ENCODE measurements around the gene PDE7B.

DNA sequence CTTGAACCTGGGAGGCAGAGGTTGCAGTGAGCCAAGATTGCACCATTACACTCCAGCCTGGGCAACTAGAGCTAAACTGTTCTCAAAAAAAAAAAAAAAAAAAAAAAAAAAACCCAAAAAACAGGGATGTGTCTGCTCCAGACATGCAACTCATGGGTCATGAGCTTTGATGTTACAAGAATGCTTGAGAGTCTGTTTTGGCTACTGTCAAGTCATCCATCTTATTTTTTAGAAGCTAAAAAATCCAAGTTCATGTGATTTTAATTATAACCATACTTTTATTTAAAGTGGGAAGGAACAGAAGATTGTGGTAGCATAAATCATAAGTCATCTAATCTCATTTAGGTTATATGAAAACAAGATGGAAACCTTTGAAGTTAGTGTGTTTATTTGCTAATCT, 120.6 kb downstream of the PDE7B start:
- no peak for TF ChIP-seq RAD21 (IDR thresholded peaks at IDR 0.05 in 1 of 2, conservative IDR thresholded peaks at IDR 0.05 in 1 of 2; ENCODE audit: low read depth in 2 of 2, low read length in 2 of 2)
- no peak for TF ChIP-seq RNF2 (IDR thresholded peaks at IDR 0.05; ENCODE audit: borderline replicate concordance, low read depth, low read length, missing control alignments, poor library complexity, severe bottlenecking)
- TF ChIP-seq, protein P1, sequence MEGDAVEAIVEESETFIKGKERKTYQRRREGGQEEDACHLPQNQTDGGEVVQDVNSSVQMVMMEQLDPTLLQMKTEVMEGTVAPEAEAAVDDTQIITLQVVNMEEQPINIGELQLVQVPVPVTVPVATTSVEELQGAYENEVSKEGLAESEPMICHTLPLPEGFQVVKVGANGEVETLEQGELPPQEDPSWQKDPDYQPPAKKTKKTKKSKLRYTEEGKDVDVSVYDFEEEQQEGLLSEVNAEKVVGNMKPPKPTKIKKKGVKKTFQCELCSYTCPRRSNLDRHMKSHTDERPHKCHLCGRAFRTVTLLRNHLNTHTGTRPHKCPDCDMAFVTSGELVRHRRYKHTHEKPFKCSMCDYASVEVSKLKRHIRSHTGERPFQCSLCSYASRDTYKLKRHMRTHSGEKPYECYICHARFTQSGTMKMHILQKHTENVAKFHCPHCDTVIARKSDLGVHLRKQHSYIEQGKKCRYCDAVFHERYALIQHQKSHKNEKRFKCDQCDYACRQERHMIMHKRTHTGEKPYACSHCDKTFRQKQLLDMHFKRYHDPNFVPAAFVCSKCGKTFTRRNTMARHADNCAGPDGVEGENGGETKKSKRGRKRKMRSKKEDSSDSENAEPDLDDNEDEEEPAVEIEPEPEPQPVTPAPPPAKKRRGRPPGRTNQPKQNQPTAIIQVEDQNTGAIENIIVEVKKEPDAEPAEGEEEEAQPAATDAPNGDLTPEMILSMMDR (IDR thresholded peaks at IDR 0.05; ENCODE audit: control extremely low read depth in 1 of 3, insufficient read depth in 1 of 3, low read depth in 1 of 3, low read length in 3 of 3) = no peak
- TF ChIP-seq HDAC6 (IDR thresholded peaks at IDR 0.05; ENCODE audit: low read depth, low read length) = no peak

Measured in H1 (cell line).